ENCODE measurements around the gene CCDC116.

The CCDC116 gene

DNA sequence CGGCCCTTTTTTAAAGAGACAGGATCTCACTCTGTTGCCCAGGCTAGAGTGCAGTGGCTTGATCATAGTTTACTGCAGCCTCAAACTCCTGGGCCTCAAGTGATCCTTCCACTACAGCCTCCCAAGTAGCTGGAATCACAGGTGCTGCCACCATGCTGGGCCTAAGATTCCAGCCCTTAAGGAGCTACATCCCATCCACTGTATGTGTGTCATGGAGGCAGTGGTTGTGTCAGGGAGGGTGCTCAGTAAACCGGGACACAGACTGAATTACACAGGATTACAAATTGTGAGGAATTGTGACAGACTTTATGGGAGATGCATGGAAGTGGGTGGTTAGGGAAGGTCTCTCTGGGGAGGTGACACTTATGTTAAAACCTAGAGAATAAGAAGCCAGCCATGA, 31.2 kb downstream of the CCDC116 start:
- no peak for DNase-seq (ENCODE audit: low read depth, low spot score)
- H3K4me3 ChIP-seq (ENCODE audit: low read depth, low read length): no peak overlapping the region
- in situ Hi-C loops (cut with HindIII; ENCODE audit: low sequenced_read_pairs): no loop called here
- TF ChIP-seq, protein P1, sequence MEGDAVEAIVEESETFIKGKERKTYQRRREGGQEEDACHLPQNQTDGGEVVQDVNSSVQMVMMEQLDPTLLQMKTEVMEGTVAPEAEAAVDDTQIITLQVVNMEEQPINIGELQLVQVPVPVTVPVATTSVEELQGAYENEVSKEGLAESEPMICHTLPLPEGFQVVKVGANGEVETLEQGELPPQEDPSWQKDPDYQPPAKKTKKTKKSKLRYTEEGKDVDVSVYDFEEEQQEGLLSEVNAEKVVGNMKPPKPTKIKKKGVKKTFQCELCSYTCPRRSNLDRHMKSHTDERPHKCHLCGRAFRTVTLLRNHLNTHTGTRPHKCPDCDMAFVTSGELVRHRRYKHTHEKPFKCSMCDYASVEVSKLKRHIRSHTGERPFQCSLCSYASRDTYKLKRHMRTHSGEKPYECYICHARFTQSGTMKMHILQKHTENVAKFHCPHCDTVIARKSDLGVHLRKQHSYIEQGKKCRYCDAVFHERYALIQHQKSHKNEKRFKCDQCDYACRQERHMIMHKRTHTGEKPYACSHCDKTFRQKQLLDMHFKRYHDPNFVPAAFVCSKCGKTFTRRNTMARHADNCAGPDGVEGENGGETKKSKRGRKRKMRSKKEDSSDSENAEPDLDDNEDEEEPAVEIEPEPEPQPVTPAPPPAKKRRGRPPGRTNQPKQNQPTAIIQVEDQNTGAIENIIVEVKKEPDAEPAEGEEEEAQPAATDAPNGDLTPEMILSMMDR (IDR thresholded peaks at IDR 0.05; ENCODE audit: low read depth, low read length): no peak

DNA sequence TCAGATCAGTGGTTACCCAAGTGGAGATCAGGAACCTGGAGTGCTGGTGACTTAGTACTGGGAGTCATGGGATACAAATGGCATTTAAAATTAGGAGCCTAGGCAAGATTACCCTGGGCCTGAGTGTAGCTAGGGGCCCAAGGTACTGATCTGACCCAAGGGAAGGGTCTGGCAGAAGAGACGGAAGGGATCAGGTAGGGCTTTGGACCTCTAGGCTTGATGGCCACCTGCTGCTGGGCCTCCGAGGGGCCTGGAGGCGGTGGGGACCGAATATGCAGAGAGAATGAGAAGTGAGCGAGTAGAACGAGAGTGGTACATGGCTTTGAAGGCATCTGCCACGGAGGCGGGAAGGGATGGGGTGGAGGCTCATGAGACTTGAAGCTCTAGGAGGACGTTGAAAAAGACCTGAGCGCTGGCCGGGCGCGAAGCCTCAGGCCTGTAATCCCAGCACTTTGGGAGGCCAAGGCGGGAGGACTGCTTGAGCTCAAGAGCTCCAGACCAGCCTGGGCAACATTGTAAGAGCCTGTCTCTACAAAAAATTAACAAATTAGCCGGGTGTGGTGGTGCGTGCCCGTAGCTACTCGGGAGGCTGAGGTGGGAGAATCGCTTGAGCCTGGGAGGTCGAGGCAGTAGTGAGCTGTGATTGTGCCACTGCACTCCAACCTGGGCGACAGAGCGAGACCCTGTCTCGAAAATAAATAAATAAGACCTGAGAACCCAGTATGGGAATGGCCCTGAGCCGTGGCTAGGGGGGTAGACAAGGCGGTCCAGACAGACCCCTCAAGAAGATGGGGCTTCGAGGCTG, 32.7 kb downstream of the CCDC116 start:
- peak overlapping the region; percentile 93 for H3K4me3 ChIP-seq (ENCODE audit: low read depth, low read length)
- no peak for DNase-seq (ENCODE audit: low read depth, low spot score)
- in situ Hi-C loops (cut with HindIII; ENCODE audit: low sequenced_read_pairs): no loop called here
- TF ChIP-seq, protein P1 (IDR thresholded peaks at IDR 0.05; ENCODE audit: low read depth, low read length): no peak

DNA sequence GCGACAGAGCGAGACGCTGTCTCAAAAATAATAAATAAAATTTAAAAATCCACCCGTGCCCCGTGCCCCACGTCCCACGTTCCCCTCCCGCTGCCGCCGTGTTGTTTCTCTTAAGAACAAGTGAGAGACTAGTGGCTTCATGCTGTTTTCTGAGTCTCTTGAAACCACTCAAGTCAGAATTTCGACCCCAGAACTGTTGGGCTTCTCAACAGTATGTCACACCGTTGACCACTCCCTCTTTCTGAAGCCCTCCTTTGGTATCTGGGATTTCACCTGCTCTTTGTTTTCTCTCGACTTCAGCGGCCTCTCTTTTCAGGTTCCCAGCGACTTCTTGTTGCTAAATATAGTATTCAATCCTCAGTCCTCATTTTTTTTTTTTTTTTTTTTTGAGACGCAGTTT, 34.2 kb downstream of the CCDC116 start:
- TF ChIP-seq, protein P1 (IDR thresholded peaks at IDR 0.05; ENCODE audit: low read depth, low read length): no peak
- in situ Hi-C loops (cut with HindIII; ENCODE audit: low sequenced_read_pairs): no loop called here
- H3K4me3 ChIP-seq (ENCODE audit: low read depth, low read length): peak overlapping the region; percentile 93
- DNase-seq (ENCODE audit: low read depth, low spot score): no peak

DNA sequence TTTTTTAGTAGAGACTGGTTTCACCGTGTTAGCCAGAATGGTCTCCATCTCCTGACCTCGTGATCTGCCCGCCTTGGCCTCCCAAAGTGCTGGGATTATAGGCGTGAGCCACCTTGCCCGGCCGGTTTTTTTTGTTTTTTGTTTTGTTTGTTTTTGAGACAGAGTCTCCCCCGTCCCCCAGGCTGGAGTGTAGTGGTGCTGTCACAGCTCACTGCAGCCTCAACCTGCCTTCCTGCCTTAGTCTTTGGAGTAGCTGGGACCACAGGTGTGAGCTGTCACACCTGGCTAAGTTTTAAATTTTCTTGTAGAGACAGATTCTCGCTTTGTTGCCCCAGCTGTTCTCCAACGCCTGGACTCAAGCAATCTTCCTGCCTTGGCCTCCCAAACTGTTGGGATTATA, 36.5 kb downstream of the CCDC116 start:
- in situ Hi-C loops (cut with HindIII; ENCODE audit: low sequenced_read_pairs): no loop called here
- no peak overlapping the region for H3K4me3 ChIP-seq (ENCODE audit: low read depth, low read length)
- no peak for DNase-seq (ENCODE audit: low read depth, low spot score)
- TF ChIP-seq, protein P1 (IDR thresholded peaks at IDR 0.05; ENCODE audit: low read depth, low read length): no peak

DNA sequence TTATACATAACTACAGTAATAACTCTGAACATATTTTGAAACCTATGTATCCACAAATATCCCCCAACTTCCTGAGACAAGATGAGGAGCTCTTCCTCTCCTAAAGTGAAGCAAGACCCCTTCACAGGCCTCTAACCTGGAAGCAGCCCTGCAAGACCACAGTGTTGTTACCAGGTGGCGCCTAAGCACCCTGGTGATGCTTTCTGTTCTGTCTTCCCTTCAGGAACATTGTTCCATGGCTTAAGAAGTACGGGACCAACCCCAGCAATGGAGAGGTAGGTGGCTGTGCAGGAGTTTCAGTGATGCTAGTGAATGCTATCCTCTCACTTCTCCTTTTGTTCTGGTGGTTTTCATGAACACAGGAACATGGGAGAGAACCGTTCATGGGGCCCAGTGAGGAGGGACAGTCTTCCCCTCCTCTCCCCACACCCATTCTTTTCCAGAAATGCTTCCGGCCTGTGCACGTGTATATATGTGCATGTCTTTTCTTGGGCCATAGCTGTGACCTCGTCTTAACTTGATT, 39.6 kb downstream of the CCDC116 start:
- no peak for DNase-seq (ENCODE audit: low read depth, low spot score)
- in situ Hi-C loops (cut with HindIII; ENCODE audit: low sequenced_read_pairs): no loop called here
- no peak overlapping the region for H3K4me3 ChIP-seq (ENCODE audit: low read depth, low read length)

DNA sequence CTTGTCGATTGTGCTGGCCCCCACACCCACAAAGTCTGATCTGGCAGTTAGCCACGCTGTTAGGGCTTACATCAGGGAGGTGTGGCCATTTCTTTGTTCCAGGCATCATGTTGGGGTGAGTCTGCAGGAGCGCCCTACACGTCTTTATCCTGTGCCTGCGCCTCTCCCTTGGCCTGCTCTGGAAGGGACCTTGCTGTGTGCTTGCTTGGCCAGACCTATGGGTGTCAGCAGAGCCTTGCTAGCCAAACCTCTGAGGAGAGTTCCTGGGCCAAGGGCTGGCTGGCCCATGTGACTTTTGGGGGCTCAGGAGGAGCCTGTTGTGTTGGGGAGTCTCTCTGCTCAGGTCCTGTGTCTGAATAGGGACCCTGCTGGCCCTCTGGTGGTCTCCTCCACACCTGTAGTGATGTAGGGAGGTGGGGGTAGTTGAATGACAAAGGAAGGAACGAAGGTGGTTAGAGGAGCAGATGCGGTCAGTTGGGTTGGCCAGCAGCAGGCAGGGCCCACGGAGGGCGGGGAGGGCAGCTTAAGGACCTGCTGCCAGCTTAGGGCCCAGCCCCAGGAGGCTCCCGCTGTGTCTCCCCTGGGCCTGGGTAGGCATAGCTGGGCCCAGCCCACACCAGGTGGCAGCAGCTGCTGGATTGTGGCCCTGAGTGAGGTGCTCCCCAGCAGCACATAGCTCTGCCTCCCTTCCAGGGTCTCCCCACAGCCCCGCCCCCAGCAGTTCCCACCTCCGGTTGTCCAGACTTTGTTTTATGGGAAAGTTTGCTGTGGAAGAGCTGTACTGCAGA, 41.2 kb downstream of the CCDC116 start:
- H3K4me3 ChIP-seq (ENCODE audit: low read depth, low read length): no peak overlapping the region
- DNase-seq (ENCODE audit: low read depth, low spot score): no peak
- in situ Hi-C loops (cut with HindIII; ENCODE audit: low sequenced_read_pairs): no loop called here
- TF ChIP-seq, protein P1 (IDR thresholded peaks at IDR 0.05; ENCODE audit: low read depth, low read length): no peak

More for the DNA sequence above, 39.6 kb downstream of the CCDC116 start:
- TF ChIP-seq, protein P1 (IDR thresholded peaks at IDR 0.05; ENCODE audit: low read depth, low read length): no peak

All from astrocyte of the spinal cord (primary cell).